Adrenal gland (tissue), 5 donors: ENCODE results near the gene CCDC51.

Source experiments
- CTCF ChIP-seq, 6 experiments: fragments of 450-650 bp in 4 of 6; fragments of 200-600 bp in 2 of 6; sonication (generic) in 1 of 6; IDR thresholded peaks; 1 replicate in 5 of 6; 2 replicates in 1 of 6; pipeline versions ENCODE4 v1.5.1 to v1.8.0; 2016 to 2021; ENCODE audit warnings: antibody characterized with exemption in 6 of 6, mild to moderate bottlenecking in 2 of 6, moderate library complexity in 1 of 6
- POLR2A ChIP-seq, 2 donors: fragments of 450-650 bp; IDR thresholded peaks; one replicate each; pipeline ENCODE4 v1.6.1; 2017; ENCODE audit warnings: antibody characterized with exemption in 2 of 2, mild to moderate bottlenecking in 2 of 2, moderate library complexity in 1 of 2
- donor health status: DM: no; HTN: no; CAD: no.

- TF ChIP-seq POLR2A (IDR thresholded peaks at IDR 0.05) = no peak
- no peak for TF ChIP-seq CTCF (IDR thresholded peaks at IDR 0.05)
These were observed 19.4 kb downstream of the CCDC51 start for GRCh38 chr3:48420561-48420960.
